Peyer's patch (tissue), 4 donors: Measurements from ENCODE around the gene SCYGR7.

Experiments
- CTCF ChIP-seq, 6 experiments: fragments of 450-650 bp in 4 of 6; fragments of 200-600 bp in 2 of 6; sonication (generic) in 1 of 6; IDR thresholded peaks; one replicate each; pipeline ENCODE4 v1.5.1; 2017 to 2019; ENCODE audit warnings: antibody characterized with exemption in 6 of 6, mild to moderate bottlenecking in 3 of 6, moderate library complexity in 1 of 6
- POLR2A ChIP-seq, 2 donors: fragments of 450-650 bp; IDR thresholded peaks; one replicate each; pipeline ENCODE4 v1.5.1; 2017; ENCODE audit warnings: antibody characterized with exemption in 2 of 2, mild to moderate bottlenecking in 2 of 2, moderate library complexity in 2 of 2

GRCh38 chr2:227707390-227707789, 20.7 kb upstream of the SCYGR7 start:
- TF ChIP-seq POLR2A (IDR thresholded peaks at IDR 0.05) (no peak), CTCF (IDR thresholded peaks at IDR 0.05) (no peak)
